Fibroblast of pulmonary artery (primary cell): ENCODE data around the gene DSE.
A peak's percentile ranks its signal among the peaks of the same experiment; 100 is the strongest.

Source experiments
- DNase-seq: peaks from one replicate; pipeline ENCODE4 v3.0.0-alpha.2; 2010; ENCODE audit warnings: low read depth
- H3K4me3 ChIP-seq: replicated peaks from 2 replicates; pipeline ENCODE4 v1.5.1; 2011; ENCODE audit warnings: low read depth, mild to moderate bottlenecking, control low read depth, low read length, moderate library complexity
- CTCF ChIP-seq: IDR thresholded peaks from 2 replicates; pipeline ENCODE4 v1.5.1; 2011; ENCODE audit warnings: mild to moderate bottlenecking, control low read depth, low read length, inconsistent platforms; ENCODE audit errors: missing control alignments

Gene DSE

GRCh38 chr6:116393430-116393829 is 22.7 kb downstream of the DSE start:
- TF ChIP-seq CTCF, result peak; percentile 21
- H3K4me3 ChIP-seq, result no peak overlapping the region
- no peak for DNase-seq

- H3K4me3 ChIP-seq, result no peak overlapping the region
- no peak for DNase-seq
- TF ChIP-seq CTCF, result no peak
These were observed 24.9 kb downstream of the DSE start for GRCh38 chr6:116395647-116396046.

GRCh38 chr6:116396441-116396840 is 25.7 kb downstream of the DSE start:
- no peak for TF ChIP-seq CTCF
- DNase-seq, result no peak
- no peak overlapping the region for H3K4me3 ChIP-seq

GRCh38 chr6:116397914-116398313 is 27.2 kb downstream of the DSE start:
- TF ChIP-seq CTCF, result no peak
- DNase-seq, result peak; percentile 42
- H3K4me3 ChIP-seq, result no peak overlapping the region

GRCh38 chr6:116398316-116399010 is 27.7 kb downstream of the DSE start:
- no peak for TF ChIP-seq CTCF
- DNase-seq, result peak; percentile 52
- H3K4me3 ChIP-seq, result no peak overlapping the region

GRCh38 chr6:116399287-116399686 is 28.5 kb downstream of the DSE start:
- TF ChIP-seq CTCF, result no peak
- H3K4me3 ChIP-seq, result no peak overlapping the region
- no peak for DNase-seq

GRCh38 chr6:116400328-116400727 is 29.6 kb downstream of the DSE start:
- DNase-seq, result peak; percentile 56
- H3K4me3 ChIP-seq, result no peak overlapping the region
- no peak for TF ChIP-seq CTCF
